PC-9 (cell line): Measurements from ENCODE around the gene EHBP1. TPM values are rescaled to one million over a fixed set of nuclear protein-coding genes. Genes with fewer than 3 reads are reported as not detected.

ENCODE experiments used
- BruUV-seq: library from RNA; stranded (reverse); fragments of 400-500 nt; replicated peaks from 2 replicates; lab custom pipeline; 2021; lab: Mats Ljungman, UMichigan
- CTCF ChIA-PET: fragments of 300-600 bp; sonication (Branson Sonifier 250); formaldehyde crosslinking; loops from one replicate; lab custom pipeline; 2022; ENCODE audit warnings: antibody characterized with exemption; lab: Charles Lee
- POLR2A ChIA-PET: fragments of 300-600 bp; sonication (Branson Sonifier 250); formaldehyde crosslinking; loops from one replicate; lab custom pipeline; 2022; ENCODE audit warnings: antibody characterized with exemption; ENCODE audit not compliant: unreplicated experiment; lab: Charles Lee
- DNase-seq, 2 experiments: peaks; one replicate each; pipeline versions ENCODE4 v3.0.0 to v3.0.0-alpha.2; 2015 to 2022; ENCODE audit warnings: mixed read lengths in 1 of 2
- H2AFZ ChIP-seq: fragments of 200-600 bp; sonication (generic); 2 replicates; pipeline ENCODE4 v1.8.1; 2017; ENCODE audit warnings: antibody characterized with exemption
- H3F3A ChIP-seq: fragments of 200-600 bp; sonication (generic); 2 replicates; pipeline ENCODE4 v1.8.1; 2017; ENCODE audit warnings: antibody characterized with exemption, mild to moderate bottlenecking, low read depth; ENCODE audit not compliant: insufficient read depth
- H3K27ac ChIP-seq: fragments of 200-600 bp; sonication (generic); 2 replicates; pipeline ENCODE4 v1.6.1; 2016; ENCODE audit warnings: mixed run types
- H3K27me3 ChIP-seq: fragments of 200-600 bp; sonication (generic); 2 replicates; pipeline ENCODE4 v1.6.1; 2016; ENCODE audit warnings: low read depth, mixed run types; ENCODE audit not compliant: insufficient read depth
- H3K36me3 ChIP-seq: fragments of 200-600 bp; sonication (generic); 2 replicates; pipeline ENCODE4 v1.6.1; 2016; ENCODE audit warnings: low read depth, mixed run types
- H3K4me1 ChIP-seq: fragments of 200-600 bp; sonication (generic); replicated peaks from 2 replicates; pipeline ENCODE4 v1.6.1; 2016; ENCODE audit warnings: mixed run types; ENCODE audit not compliant: insufficient read depth
- H3K4me2 ChIP-seq: fragments of 200-600 bp; sonication (generic); 2 replicates; pipeline ENCODE4 v1.6.1; 2017; ENCODE audit warnings: mixed run types
- H3K4me3 ChIP-seq: fragments of 200-600 bp; sonication (generic); 2 replicates; pipeline ENCODE4 v1.6.1; 2016; ENCODE audit warnings: mixed run types
- H3K79me2 ChIP-seq: fragments of 200-600 bp; sonication (generic); 2 replicates; pipeline ENCODE4 v1.6.1; 2017; ENCODE audit warnings: low read depth, mixed run types
- H3K9me2 ChIP-seq: fragments of 200-600 bp; sonication (generic); 2 replicates; pipeline ENCODE4 v1.8.1; 2017; ENCODE audit warnings: mild to moderate bottlenecking; ENCODE audit not compliant: insufficient read depth
- H3K9me3 ChIP-seq: fragments of 200-600 bp; sonication (generic); 2 replicates; pipeline ENCODE4 v1.8.1; 2016; ENCODE audit warnings: low read depth; ENCODE audit not compliant: insufficient read depth
- H4K20me1 ChIP-seq: fragments of 200-600 bp; sonication (generic); 2 replicates; pipeline ENCODE4 v1.8.1; 2017; ENCODE audit not compliant: insufficient read depth
- EZH2 ChIP-seq: fragments of 200-600 bp; sonication (generic); IDR thresholded peaks from 2 replicates; pipeline ENCODE4 v1.8.0; 2017; ENCODE audit warnings: antibody characterized with exemption, low read depth
- intact Hi-C: fragments of 100-400 bp; cut with micrococcal nuclease; formaldehyde crosslinking; loops from one replicate; pipeline ENCODE4 v1.10.0; 2022; ENCODE audit not compliant: unreplicated experiment
- total RNA-seq: library from RNA; stranded (reverse); gene quantifications from 2 replicates; pipeline ENCODE4 v1.2.3, GENCODE V29; 2021
- TF ChIP-seq, protein P1 (sequence below): fragments of 200-600 bp; sonication (generic); conservative IDR thresholded peaks from 2 replicates; pipeline ENCODE4 v1.6.1; 2017; ENCODE audit warnings: mixed run types, antibody characterized with exemption, mild to moderate bottlenecking, moderate library complexity

The EHBP1 gene
- total RNA-seq, 1 experiment from 2014 or later: 100 TPM

DNA sequence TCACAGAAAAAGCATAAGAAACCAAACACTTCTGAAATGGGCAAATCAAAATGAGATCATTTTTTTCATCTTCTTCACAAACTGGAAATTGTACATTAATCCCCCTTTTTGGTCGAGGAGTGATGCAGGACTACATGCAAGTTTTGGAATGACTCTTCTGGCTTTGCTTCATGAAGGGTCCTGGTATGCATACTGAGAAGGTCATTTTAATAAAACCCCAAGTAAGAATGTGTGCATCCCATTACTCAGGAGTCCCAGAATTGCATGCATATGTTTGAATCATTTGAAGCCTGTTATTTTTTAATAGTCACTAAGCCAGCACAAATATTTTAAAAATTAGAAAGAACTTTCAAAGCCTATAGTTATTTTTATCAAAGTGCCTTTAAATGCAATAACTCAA lies 16.7 kb upstream of the EHBP1 start:
- Histone ChIP-seq H3K9me3 (no peaks in the 10 kb centered on the region), H3K4me3 (no peak overlapping the region), H3K4me1 (peaks cover 16% of the 10 kb centered on the region), H3K36me3 (no peaks in the 10 kb centered on the region), H3K4me2 (no peak overlapping the region), H3K27me3 (no peaks in the 10 kb centered on the region), H3K27ac (no peak overlapping the region), H4K20me1 (no peaks in the 10 kb centered on the region), H3K9me2 (no peaks in the 10 kb centered on the region), H3F3A (no peaks in the 10 kb centered on the region), H3K79me2 (no peaks in the 10 kb centered on the region), H2AFZ (no peak overlapping the region)
- POLR2A ChIA-PET: interaction anchor here (0.6 to 0.7 kb wide), 2 partner anchors 32 to 1316 kb away, joined by 3 to 6 read pairs; no protein-coding TSS in a partner anchor
- CTCF ChIA-PET: no interaction called here
- TF ChIP-seq, protein P1, sequence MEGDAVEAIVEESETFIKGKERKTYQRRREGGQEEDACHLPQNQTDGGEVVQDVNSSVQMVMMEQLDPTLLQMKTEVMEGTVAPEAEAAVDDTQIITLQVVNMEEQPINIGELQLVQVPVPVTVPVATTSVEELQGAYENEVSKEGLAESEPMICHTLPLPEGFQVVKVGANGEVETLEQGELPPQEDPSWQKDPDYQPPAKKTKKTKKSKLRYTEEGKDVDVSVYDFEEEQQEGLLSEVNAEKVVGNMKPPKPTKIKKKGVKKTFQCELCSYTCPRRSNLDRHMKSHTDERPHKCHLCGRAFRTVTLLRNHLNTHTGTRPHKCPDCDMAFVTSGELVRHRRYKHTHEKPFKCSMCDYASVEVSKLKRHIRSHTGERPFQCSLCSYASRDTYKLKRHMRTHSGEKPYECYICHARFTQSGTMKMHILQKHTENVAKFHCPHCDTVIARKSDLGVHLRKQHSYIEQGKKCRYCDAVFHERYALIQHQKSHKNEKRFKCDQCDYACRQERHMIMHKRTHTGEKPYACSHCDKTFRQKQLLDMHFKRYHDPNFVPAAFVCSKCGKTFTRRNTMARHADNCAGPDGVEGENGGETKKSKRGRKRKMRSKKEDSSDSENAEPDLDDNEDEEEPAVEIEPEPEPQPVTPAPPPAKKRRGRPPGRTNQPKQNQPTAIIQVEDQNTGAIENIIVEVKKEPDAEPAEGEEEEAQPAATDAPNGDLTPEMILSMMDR: no peak
- TF ChIP-seq EZH2: no peak
- BruUV-seq: no TSS peak
- no peak for DNase-seq
- intact Hi-C loops: no loop called here

DNA sequence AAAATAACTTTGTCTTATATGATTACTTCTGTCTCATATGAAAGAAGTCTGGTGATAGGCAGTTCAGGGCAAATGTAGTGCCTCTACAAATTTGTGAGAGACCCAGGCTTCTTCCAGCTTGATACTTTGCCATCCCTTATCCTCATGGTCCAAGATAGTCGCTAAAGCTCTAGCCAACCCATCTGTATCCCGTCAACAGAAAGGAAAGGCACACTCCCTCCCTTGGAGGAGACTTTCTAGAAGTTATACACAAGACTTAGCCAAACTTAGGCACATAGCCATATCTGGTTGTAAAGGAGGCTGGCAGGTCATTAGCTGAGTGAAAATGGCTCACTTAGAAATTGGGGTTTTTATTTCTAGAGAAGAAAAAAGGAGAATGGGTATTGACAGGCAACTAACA lies 14.3 kb upstream of the EHBP1 start:
- CTCF ChIA-PET: no interaction called here
- Histone ChIP-seq H3K4me2 (no peak overlapping the region), H3K36me3 (no peaks in the 10 kb centered on the region), H4K20me1 (no peaks in the 10 kb centered on the region), H3K9me2 (no peaks in the 10 kb centered on the region), H3K4me3 (no peak overlapping the region), H3K79me2 (no peaks in the 10 kb centered on the region), H3F3A (no peaks in the 10 kb centered on the region), H3K9me3 (no peaks in the 10 kb centered on the region), H3K27ac (no peak overlapping the region), H3K4me1 (peaks cover 16% of the 10 kb centered on the region), H2AFZ (0 out of 2 replicates have a peak overlapping the region, but pooled peaks have one; percentile 23), H3K27me3 (no peaks in the 10 kb centered on the region)
- no TSS peak for BruUV-seq
- POLR2A ChIA-PET: no interaction called here
- TF ChIP-seq, protein P1: no peak
- no peak for TF ChIP-seq EZH2
- no peak for DNase-seq
- intact Hi-C loops: no loop called here

DNA sequence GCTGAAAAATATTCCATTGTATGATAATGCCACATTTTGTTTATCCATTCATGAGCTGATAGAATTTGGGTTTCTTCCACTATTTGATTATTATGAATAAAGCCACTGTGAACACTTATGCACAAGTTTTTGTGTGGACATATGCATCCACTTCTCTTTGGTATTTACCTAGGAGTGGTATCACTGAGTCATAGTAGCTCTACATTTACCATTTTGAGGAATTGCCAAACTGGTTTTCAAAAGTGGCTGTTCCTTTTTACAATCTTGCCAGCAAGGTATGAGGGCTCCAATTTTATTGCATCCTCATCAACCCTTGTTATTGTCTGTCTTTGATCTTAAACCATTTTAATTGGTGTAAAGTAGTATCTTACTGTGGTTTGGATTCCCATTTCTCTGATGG lies 13.3 kb upstream of the EHBP1 start:
- no peaks in the 10 kb centered on the region for H3K36me3 ChIP-seq
- H2AFZ ChIP-seq: no peak overlapping the region
- no peak overlapping the region for H3K4me3 ChIP-seq
- TF ChIP-seq, protein P1: no peak
- no peak for TF ChIP-seq EZH2
- peaks cover 15% of the 10 kb centered on the region for H3K4me1 ChIP-seq
- intact Hi-C loops: no loop called here
- no peak overlapping the region for H3K4me2 ChIP-seq
- BruUV-seq: no TSS peak
- no peaks in the 10 kb centered on the region for H4K20me1 ChIP-seq
- H3K9me2 ChIP-seq: no peaks in the 10 kb centered on the region
- CTCF ChIA-PET: no interaction called here
- no peaks in the 10 kb centered on the region for H3K27me3 ChIP-seq
- no peaks in the 10 kb centered on the region for H3F3A ChIP-seq
- H3K27ac ChIP-seq: no peak overlapping the region
- H3K9me3 ChIP-seq: no peaks in the 10 kb centered on the region
- POLR2A ChIA-PET: interaction anchor here (0.5 kb wide), 1 partner anchor 226 kb away, joined by 6 read pairs; no protein-coding TSS in a partner anchor
- peak in 1 of 2 experiments; percentile 36 for DNase-seq
- H3K79me2 ChIP-seq: no peaks in the 10 kb centered on the region
